ENCODE measurements around the gene NOP16. TPM values are rescaled to one million over a fixed set of nuclear protein-coding genes. Genes with fewer than 3 reads are reported as not detected.

NOP16 gene
- total and polyA plus RNA-seq, 2 of the 13 experiments (the other 11 are each of a cell fraction or from before 2014, with no cell fraction given) = 43.3 to 48.4 TPM

- TF ChIP-seq ZNF569 (CRISPR knock-in tag; IDR thresholded peaks at IDR 0.05; ENCODE audit: borderline replicate concordance) (no peak; the same call in 1 of the 2 replicates), NAIF1 (CRISPR knock-in tag; IDR thresholded peaks at IDR 0.05; ENCODE audit: borderline replicate concordance) (peak; percentile 19), ARNT2 (CRISPR knock-in tag; IDR thresholded peaks at IDR 0.05; ENCODE audit: low read depth) (peak; percentile 54), MNT (IDR thresholded peaks at IDR 0.05) (peak; percentile 87), ATF3 (CRISPR knock-in tag; IDR thresholded peaks at IDR 0.05) (peak; percentile 2; the same call in 1 of the 2 replicates), ERF (CRISPR knock-in tag; IDR thresholded peaks at IDR 0.05) (peak; percentile 77), MBNL3 (CRISPR knock-in tag; conservative IDR thresholded peaks at IDR 0.05) (no peak), RNF219 (CRISPR knock-in tag; IDR thresholded peaks at IDR 0.05) (0 out of 2 replicates have a peak, but pooled peaks have one; percentile 19), GLI4 (CRISPR knock-in tag; IDR thresholded peaks at IDR 0.05; ENCODE audit: borderline replicate concordance) (peak; percentile 74; the same call in 1 of the 2 replicates), SIX4 (CRISPR knock-in tag; IDR thresholded peaks at IDR 0.05) (peak; percentile 26), ZSCAN31 (CRISPR knock-in tag; IDR thresholded peaks at IDR 0.05; ENCODE audit: low read depth) (0 out of 2 replicates have a peak, but pooled peaks have one; percentile 55), TBX2 (CRISPR knock-in tag; IDR thresholded peaks at IDR 0.05; ENCODE audit: borderline replicate concordance) (peak; percentile 56; the same call in 1 of the 2 replicates), PHF21A (CRISPR knock-in tag; IDR thresholded peaks at IDR 0.05) (peak; percentile 87), PLRG1 (conservative IDR thresholded peaks at IDR 0.05) (no peak), FOXP4 (CRISPR knock-in tag; IDR thresholded peaks at IDR 0.05) (no peak), CREB1 (IDR thresholded peaks at IDR 0.05) (peak; percentile 58; the same call in 1 of the 2 replicates), CREB1 (CRISPR knock-in tag; IDR thresholded peaks at IDR 0.05) (peak; percentile 92), ZNF234 (CRISPR knock-in tag; conservative IDR thresholded peaks at IDR 0.05) (0 out of 2 replicates have a peak, but pooled peaks have one; percentile 38), FOXM1 (CRISPR knock-in tag; IDR thresholded peaks at IDR 0.05) (no peak), MBD4 (IDR thresholded peaks at IDR 0.05; ENCODE audit: borderline replicate concordance, low read length) (no peak), MAFG (CRISPR knock-in tag; IDR thresholded peaks at IDR 0.05) (no peak)
Measured at GRCh38 chr5:176388444-176389134, at the start of gene NOP16, which contains the start of gene HIGD2A (continued).
